Liver (tissue), 3 donors: ENCODE results near the gene PSMB8.

ENCODE experiments used
- GABPA ChIP-seq, 2 donors: IDR thresholded peaks in 1 of 2; conservative IDR thresholded peaks in 1 of 2; 2 replicates each; pipeline ENCODE4 v1.6.1; 2016; ENCODE audit warnings: antibody characterized with exemption in 2 of 2, mild to moderate bottlenecking in 1 of 2, moderate library complexity in 1 of 2
- HNF4A ChIP-seq, 2 donors: conservative IDR thresholded peaks; 2 replicates each; pipeline ENCODE4 v1.6.1; 2016; ENCODE audit warnings: antibody characterized with exemption in 2 of 2, mild to moderate bottlenecking in 2 of 2
- JUND ChIP-seq, 2 donors: IDR thresholded peaks; 2 replicates each; pipeline ENCODE4 v1.6.1; 2016; ENCODE audit warnings: antibody characterized with exemption in 2 of 2
- NR2F2 ChIP-seq: IDR thresholded peaks from 2 replicates; pipeline ENCODE4 v1.6.1; 2016; ENCODE audit warnings: antibody characterized with exemption
- RAD21 ChIP-seq, 2 donors: IDR thresholded peaks; 2 replicates each; pipeline ENCODE4 v1.6.1; 2016; ENCODE audit warnings: antibody characterized with exemption in 2 of 2, mild to moderate bottlenecking in 2 of 2
- RXRA ChIP-seq, 2 donors: IDR thresholded peaks; 2 replicates each; pipeline ENCODE4 v1.6.1; 2017 to 2018; ENCODE audit warnings: antibody characterized with exemption in 2 of 2, mild to moderate bottlenecking in 1 of 2
- SP1 ChIP-seq: IDR thresholded peaks from 2 replicates; pipeline ENCODE4 v1.6.1; 2018; ENCODE audit warnings: antibody characterized with exemption, mild to moderate bottlenecking
- TAF1 ChIP-seq: conservative IDR thresholded peaks from 2 replicates; pipeline ENCODE4 v1.6.1; 2016; ENCODE audit warnings: antibody characterized with exemption, mild to moderate bottlenecking
- YY1 ChIP-seq: IDR thresholded peaks from 2 replicates; pipeline ENCODE4 v1.6.1; 2016; ENCODE audit warnings: antibody characterized with exemption, mild to moderate bottlenecking
- TF ChIP-seq, protein P1 (sequence below): fragments of 150-350 bp; IDR thresholded peaks from 2 replicates; pipeline ENCODE4 v1.5.1; 2017; ENCODE audit warnings: improper control_type of control experiment, low read depth, low read length; ENCODE audit not compliant: missing input control
- TF ChIP-seq, protein P2 (sequence below): IDR thresholded peaks from 2 replicates; pipeline ENCODE4 v1.6.1; 2016; ENCODE audit warnings: antibody characterized with exemption
- TF ChIP-seq, protein P3 (sequence below): IDR thresholded peaks from 2 replicates; pipeline ENCODE4 v1.6.1; 2016; ENCODE audit warnings: antibody characterized with exemption
- TF ChIP-seq, protein P4 (sequence below): IDR thresholded peaks from 2 replicates; pipeline ENCODE4 v1.6.1; 2016; ENCODE audit warnings: antibody characterized with exemption, mild to moderate bottlenecking
- TF ChIP-seq, protein P5 (sequence below): IDR thresholded peaks from 2 replicates; pipeline ENCODE4 v1.6.1; 2016; ENCODE audit warnings: antibody characterized with exemption
- donor health status: healthy.
- donor health status: healthy.

DNA sequence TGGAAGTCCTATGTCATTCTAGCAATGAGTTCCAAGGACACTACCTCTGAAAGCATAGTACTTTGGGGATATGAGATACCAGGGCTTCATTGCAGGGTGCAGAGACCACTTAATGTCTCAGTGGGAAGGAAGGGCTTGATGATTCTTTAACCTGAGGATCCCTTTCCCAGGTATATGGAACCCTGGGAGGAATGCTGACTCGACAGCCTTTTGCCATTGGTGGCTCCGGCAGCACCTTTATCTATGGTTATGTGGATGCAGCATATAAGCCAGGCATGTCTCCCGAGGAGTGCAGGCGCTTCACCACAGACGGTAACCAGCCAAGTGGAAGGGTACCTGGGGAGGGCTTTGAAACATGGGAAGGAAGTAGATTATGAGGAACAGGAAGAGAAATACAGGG lies 14.3 kb upstream of the PSMB8 start:
- TF ChIP-seq RAD21 (IDR thresholded peaks at IDR 0.05) (no peak), RXRA (IDR thresholded peaks at IDR 0.05) (no peak), TAF1 (no peak), GABPA (IDR thresholded peaks at IDR 0.05 in 1 of 2, conservative IDR thresholded peaks at IDR 0.05 in 1 of 2) (no peak), NR2F2 (no peak), YY1 (no peak), HNF4A (conservative IDR thresholded peaks at IDR 0.05) (no peak), JUND (IDR thresholded peaks at IDR 0.05) (no peak), SP1 (no peak)
- TF ChIP-seq, protein P1, sequence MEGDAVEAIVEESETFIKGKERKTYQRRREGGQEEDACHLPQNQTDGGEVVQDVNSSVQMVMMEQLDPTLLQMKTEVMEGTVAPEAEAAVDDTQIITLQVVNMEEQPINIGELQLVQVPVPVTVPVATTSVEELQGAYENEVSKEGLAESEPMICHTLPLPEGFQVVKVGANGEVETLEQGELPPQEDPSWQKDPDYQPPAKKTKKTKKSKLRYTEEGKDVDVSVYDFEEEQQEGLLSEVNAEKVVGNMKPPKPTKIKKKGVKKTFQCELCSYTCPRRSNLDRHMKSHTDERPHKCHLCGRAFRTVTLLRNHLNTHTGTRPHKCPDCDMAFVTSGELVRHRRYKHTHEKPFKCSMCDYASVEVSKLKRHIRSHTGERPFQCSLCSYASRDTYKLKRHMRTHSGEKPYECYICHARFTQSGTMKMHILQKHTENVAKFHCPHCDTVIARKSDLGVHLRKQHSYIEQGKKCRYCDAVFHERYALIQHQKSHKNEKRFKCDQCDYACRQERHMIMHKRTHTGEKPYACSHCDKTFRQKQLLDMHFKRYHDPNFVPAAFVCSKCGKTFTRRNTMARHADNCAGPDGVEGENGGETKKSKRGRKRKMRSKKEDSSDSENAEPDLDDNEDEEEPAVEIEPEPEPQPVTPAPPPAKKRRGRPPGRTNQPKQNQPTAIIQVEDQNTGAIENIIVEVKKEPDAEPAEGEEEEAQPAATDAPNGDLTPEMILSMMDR: no peak
- TF ChIP-seq, protein P2, sequence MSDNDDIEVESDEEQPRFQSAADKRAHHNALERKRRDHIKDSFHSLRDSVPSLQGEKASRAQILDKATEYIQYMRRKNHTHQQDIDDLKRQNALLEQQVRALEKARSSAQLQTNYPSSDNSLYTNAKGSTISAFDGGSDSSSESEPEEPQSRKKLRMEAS: no peak
- TF ChIP-seq, protein P3, sequence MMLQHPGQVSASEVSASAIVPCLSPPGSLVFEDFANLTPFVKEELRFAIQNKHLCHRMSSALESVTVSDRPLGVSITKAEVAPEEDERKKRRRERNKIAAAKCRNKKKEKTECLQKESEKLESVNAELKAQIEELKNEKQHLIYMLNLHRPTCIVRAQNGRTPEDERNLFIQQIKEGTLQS: no peak
- TF ChIP-seq, protein P4, sequence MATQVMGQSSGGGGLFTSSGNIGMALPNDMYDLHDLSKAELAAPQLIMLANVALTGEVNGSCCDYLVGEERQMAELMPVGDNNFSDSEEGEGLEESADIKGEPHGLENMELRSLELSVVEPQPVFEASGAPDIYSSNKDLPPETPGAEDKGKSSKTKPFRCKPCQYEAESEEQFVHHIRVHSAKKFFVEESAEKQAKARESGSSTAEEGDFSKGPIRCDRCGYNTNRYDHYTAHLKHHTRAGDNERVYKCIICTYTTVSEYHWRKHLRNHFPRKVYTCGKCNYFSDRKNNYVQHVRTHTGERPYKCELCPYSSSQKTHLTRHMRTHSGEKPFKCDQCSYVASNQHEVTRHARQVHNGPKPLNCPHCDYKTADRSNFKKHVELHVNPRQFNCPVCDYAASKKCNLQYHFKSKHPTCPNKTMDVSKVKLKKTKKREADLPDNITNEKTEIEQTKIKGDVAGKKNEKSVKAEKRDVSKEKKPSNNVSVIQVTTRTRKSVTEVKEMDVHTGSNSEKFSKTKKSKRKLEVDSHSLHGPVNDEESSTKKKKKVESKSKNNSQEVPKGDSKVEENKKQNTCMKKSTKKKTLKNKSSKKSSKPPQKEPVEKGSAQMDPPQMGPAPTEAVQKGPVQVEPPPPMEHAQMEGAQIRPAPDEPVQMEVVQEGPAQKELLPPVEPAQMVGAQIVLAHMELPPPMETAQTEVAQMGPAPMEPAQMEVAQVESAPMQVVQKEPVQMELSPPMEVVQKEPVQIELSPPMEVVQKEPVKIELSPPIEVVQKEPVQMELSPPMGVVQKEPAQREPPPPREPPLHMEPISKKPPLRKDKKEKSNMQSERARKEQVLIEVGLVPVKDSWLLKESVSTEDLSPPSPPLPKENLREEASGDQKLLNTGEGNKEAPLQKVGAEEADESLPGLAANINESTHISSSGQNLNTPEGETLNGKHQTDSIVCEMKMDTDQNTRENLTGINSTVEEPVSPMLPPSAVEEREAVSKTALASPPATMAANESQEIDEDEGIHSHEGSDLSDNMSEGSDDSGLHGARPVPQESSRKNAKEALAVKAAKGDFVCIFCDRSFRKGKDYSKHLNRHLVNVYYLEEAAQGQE: no peak
- TF ChIP-seq, protein P5, sequence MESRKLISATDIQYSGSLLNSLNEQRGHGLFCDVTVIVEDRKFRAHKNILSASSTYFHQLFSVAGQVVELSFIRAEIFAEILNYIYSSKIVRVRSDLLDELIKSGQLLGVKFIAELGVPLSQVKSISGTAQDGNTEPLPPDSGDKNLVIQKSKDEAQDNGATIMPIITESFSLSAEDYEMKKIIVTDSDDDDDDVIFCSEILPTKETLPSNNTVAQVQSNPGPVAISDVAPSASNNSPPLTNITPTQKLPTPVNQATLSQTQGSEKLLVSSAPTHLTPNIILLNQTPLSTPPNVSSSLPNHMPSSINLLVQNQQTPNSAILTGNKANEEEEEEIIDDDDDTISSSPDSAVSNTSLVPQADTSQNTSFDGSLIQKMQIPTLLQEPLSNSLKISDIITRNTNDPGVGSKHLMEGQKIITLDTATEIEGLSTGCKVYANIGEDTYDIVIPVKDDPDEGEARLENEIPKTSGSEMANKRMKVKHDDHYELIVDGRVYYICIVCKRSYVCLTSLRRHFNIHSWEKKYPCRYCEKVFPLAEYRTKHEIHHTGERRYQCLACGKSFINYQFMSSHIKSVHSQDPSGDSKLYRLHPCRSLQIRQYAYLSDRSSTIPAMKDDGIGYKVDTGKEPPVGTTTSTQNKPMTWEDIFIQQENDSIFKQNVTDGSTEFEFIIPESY: no peak
